NOMO-1 treated with dmso at 0.1 percent for 144 hours (cell line): ENCODE results near the gene MT1B.

Experiments
- DNase-seq: peaks from one replicate; lab custom pipeline; 2025; ENCODE audit not compliant: unreplicated experiment; lab: John Stamatoyannopoulos, UW

The MT1B gene

GRCh38 chr16:56683424-56684172 is 31.9 kb downstream of the MT1B start:
- no peak for DNase-seq

GRCh38 chr16:56684256-56684925 is 32.7 kb downstream of the MT1B start:
- no peak for DNase-seq

GRCh38 chr16:56684926-56685590 is 33.4 kb downstream of the MT1B start:
- no peak for DNase-seq

GRCh38 chr16:56686758-56687157 is 35.1 kb downstream of the MT1B start:
- no peak for DNase-seq

- DNase-seq = no peak
These were observed 37.1 kb downstream of the MT1B start for GRCh38 chr16:56688762-56689161.

GRCh38 chr16:56689171-56689570 is 37.5 kb downstream of the MT1B start:
- no peak for DNase-seq

- DNase-seq = no peak
These were observed 38.9 kb downstream of the MT1B start for GRCh38 chr16:56690420-56691122.

- DNase-seq = no peak
These were observed 40.2 kb downstream of the MT1B start for GRCh38 chr16:56691885-56692284.

GRCh38 chr16:56695246-56695645 is 43.6 kb downstream of the MT1B start:
- DNase-seq = no peak

- no peak for DNase-seq
These were observed 45.9 kb downstream of the MT1B start for GRCh38 chr16:56697456-56698155.

- no peak for DNase-seq
These were observed 48.5 kb downstream of the MT1B start for GRCh38 chr16:56700195-56700594.

GRCh38 chr16:56700631-56701030 is 48.9 kb downstream of the MT1B start:
- DNase-seq = no peak

GRCh38 chr16:56701534-56701933 is 49.8 kb downstream of the MT1B start:
- no peak for DNase-seq
